HEK293 (cell line): Measurements from ENCODE around the gene IL4R.

Source experiments
- CTCF ChIA-PET: fragments of 350-600 bp; formaldehyde crosslinking; extraction: SDS; loops from one replicate; lab custom pipeline; 2021; ENCODE audit warnings: antibody characterized with exemption; lab: Yijun Ruan, JAX
- POLR2A ChIA-PET: fragments of 300-600 bp; formaldehyde crosslinking; extraction: SDS; loops from one replicate; lab custom pipeline; 2020; ENCODE audit warnings: antibody characterized with exemption, inconsistent platforms; lab: Yijun Ruan, JAX
- H3K27ac ChIP-seq: fragments of 200-500 bp; sonication (Bioruptor generic); 2 replicates; pipeline ENCODE4 v1.5.1; 2014; ENCODE audit warnings: low read depth, low read length, control low read depth, inconsistent platforms; ENCODE audit errors: extremely low read depth
- H3K36me3 ChIP-seq, 2 experiments: fragments of 200-500 bp in 1 of 2; sonication (Bioruptor generic) in 1 of 2; 1 replicate in 1 of 2; 2 replicates in 1 of 2; pipeline ENCODE4 v1.5.1; 2014 to 2017; ENCODE audit warnings: inconsistent platforms in 2 of 2, low read length in 2 of 2; ENCODE audit not compliant: control insufficient read depth in 2 of 2, insufficient read depth in 1 of 2
- H3K4me1 ChIP-seq: fragments of 200-500 bp; sonication (Bioruptor generic); 2 replicates; pipeline ENCODE4 v1.5.1; 2014; ENCODE audit warnings: mild to moderate bottlenecking, low read length, inconsistent platforms; ENCODE audit not compliant: control insufficient read depth, insufficient read depth
- H3K4me3 ChIP-seq: 2 replicates; pipeline ENCODE4 v1.5.1; 2011; ENCODE audit warnings: low read depth, mild to moderate bottlenecking, control low read depth, low read length, moderate library complexity
- H3K9me3 ChIP-seq: fragments of 200-500 bp; sonication (Bioruptor generic); 2 replicates; pipeline ENCODE4 v1.5.1; 2014; ENCODE audit warnings: low read depth, low read length, inconsistent platforms; ENCODE audit not compliant: control insufficient read depth, insufficient read depth
- BCL11B ChIP-seq: fragments of 450-650 bp; formaldehyde crosslinking; IDR thresholded peaks from 2 replicates; pipeline ENCODE4 v1.5.1; 2016; ENCODE audit warnings: low read depth, missing biosample characterization, missing genetic modification characterization
- KLF1 ChIP-seq: fragments of 450-650 bp; formaldehyde crosslinking; IDR thresholded peaks from 2 replicates; pipeline ENCODE4 v1.5.1; 2016; ENCODE audit warnings: missing biosample characterization, missing genetic modification characterization
- KLF9 ChIP-seq: fragments of 450-650 bp; formaldehyde crosslinking; IDR thresholded peaks from 2 replicates; pipeline ENCODE4 v1.5.1; 2016; ENCODE audit warnings: missing biosample characterization, missing genetic modification characterization, low read depth
- SP7 ChIP-seq: fragments of 450-650 bp; formaldehyde crosslinking; IDR thresholded peaks from 2 replicates; pipeline ENCODE4 v1.5.1; 2016; ENCODE audit warnings: missing biosample characterization, missing genetic modification characterization
- ZBTB21 ChIP-seq: fragments of 450-650 bp; formaldehyde crosslinking; IDR thresholded peaks from 2 replicates; pipeline ENCODE4 v1.5.1; 2017; ENCODE audit warnings: missing biosample characterization, missing genetic modification characterization
- ZBTB8A ChIP-seq: fragments of 450-650 bp; formaldehyde crosslinking; IDR thresholded peaks from 2 replicates; pipeline ENCODE4 v1.5.1; 2016; ENCODE audit warnings: missing biosample characterization, missing genetic modification characterization
- ZNF138 ChIP-seq: fragments of 450-650 bp; formaldehyde crosslinking; IDR thresholded peaks from 2 replicates; pipeline ENCODE4 v1.5.1; 2016; ENCODE audit warnings: missing biosample characterization, missing genetic modification characterization, borderline replicate concordance
- ZNF140 ChIP-seq: fragments of 450-650 bp; formaldehyde crosslinking; IDR thresholded peaks from 2 replicates; pipeline ENCODE4 v1.5.1; 2016; ENCODE audit warnings: missing biosample characterization, missing genetic modification characterization
- ZNF155 ChIP-seq: fragments of 450-650 bp; formaldehyde crosslinking; IDR thresholded peaks from 2 replicates; pipeline ENCODE4 v1.5.1; 2016; ENCODE audit warnings: missing biosample characterization, missing genetic modification characterization
- ZNF157 ChIP-seq: fragments of 450-650 bp; formaldehyde crosslinking; IDR thresholded peaks from 2 replicates; pipeline ENCODE4 v1.5.1; 2016; ENCODE audit warnings: missing biosample characterization, missing genetic modification characterization
- ZNF19 ChIP-seq: fragments of 450-650 bp; formaldehyde crosslinking; IDR thresholded peaks from 2 replicates; pipeline ENCODE4; 2016; ENCODE audit warnings: missing biosample characterization, missing genetic modification characterization, low read depth
- ZNF202 ChIP-seq: fragments of 450-650 bp; formaldehyde crosslinking; IDR thresholded peaks from 2 replicates; pipeline ENCODE4 v1.5.1; 2016; ENCODE audit warnings: missing biosample characterization, missing genetic modification characterization, borderline replicate concordance
- ZNF341 ChIP-seq: fragments of 450-650 bp; formaldehyde crosslinking; IDR thresholded peaks from 2 replicates; pipeline ENCODE4; 2016; ENCODE audit warnings: low read depth, missing biosample characterization, missing genetic modification characterization
- ZNF354C ChIP-seq: fragments of 450-650 bp; formaldehyde crosslinking; IDR thresholded peaks from 2 replicates; pipeline ENCODE4 v1.5.1; 2016; ENCODE audit warnings: missing biosample characterization, missing genetic modification characterization, low read depth, borderline replicate concordance
- ZNF394 ChIP-seq: fragments of 450-650 bp; formaldehyde crosslinking; IDR thresholded peaks from 2 replicates; pipeline ENCODE4 v1.5.1; 2016; ENCODE audit warnings: missing biosample characterization, missing genetic modification characterization, mild to moderate bottlenecking, moderate library complexity, borderline replicate concordance
- ZNF426 ChIP-seq: fragments of 450-650 bp; formaldehyde crosslinking; IDR thresholded peaks from 2 replicates; pipeline ENCODE4 v1.5.1; 2017; ENCODE audit warnings: missing biosample characterization, missing genetic modification characterization, mild to moderate bottlenecking, inconsistent platforms, moderate library complexity
- ZNF433 ChIP-seq: fragments of 450-650 bp; formaldehyde crosslinking; IDR thresholded peaks from 2 replicates; pipeline ENCODE4 v1.5.1; 2016; ENCODE audit warnings: missing biosample characterization, missing genetic modification characterization, low read depth
- ZNF555 ChIP-seq: fragments of 450-650 bp; formaldehyde crosslinking; conservative IDR thresholded peaks from 2 replicates; pipeline ENCODE4 v1.5.1; 2017; ENCODE audit warnings: missing biosample characterization, mild to moderate bottlenecking, missing genetic modification characterization, inconsistent platforms
- ZNF558 ChIP-seq: fragments of 450-650 bp; formaldehyde crosslinking; IDR thresholded peaks from 2 replicates; pipeline ENCODE4 v1.5.1; 2016; ENCODE audit warnings: missing biosample characterization, missing genetic modification characterization
- ZNF600 ChIP-seq: fragments of 450-650 bp; formaldehyde crosslinking; IDR thresholded peaks from 2 replicates; pipeline ENCODE4 v1.5.1; 2016; ENCODE audit warnings: missing biosample characterization, missing genetic modification characterization
- ZNF621 ChIP-seq: fragments of 450-650 bp; formaldehyde crosslinking; IDR thresholded peaks from 2 replicates; pipeline ENCODE4 v1.5.1; 2017; ENCODE audit warnings: missing biosample characterization, missing genetic modification characterization
- ZNF623 ChIP-seq: fragments of 450-650 bp; formaldehyde crosslinking; IDR thresholded peaks from 2 replicates; pipeline ENCODE4 v1.5.1; 2016; ENCODE audit warnings: missing biosample characterization, missing genetic modification characterization
- ZNF654 ChIP-seq: fragments of 450-650 bp; formaldehyde crosslinking; IDR thresholded peaks from 2 replicates; pipeline ENCODE4 v1.5.1; 2016; ENCODE audit warnings: low read depth, missing biosample characterization, missing genetic modification characterization
- ZNF707 ChIP-seq: fragments of 450-650 bp; formaldehyde crosslinking; IDR thresholded peaks from 2 replicates; pipeline ENCODE4 v1.5.1; 2016; ENCODE audit warnings: missing biosample characterization, missing genetic modification characterization
- ZSCAN30 ChIP-seq: fragments of 450-650 bp; IDR thresholded peaks from 2 replicates; pipeline ENCODE4 v1.5.1; 2018; ENCODE audit warnings: missing biosample characterization, mild to moderate bottlenecking, missing genetic modification characterization, moderate library complexity
- TF ChIP-seq, protein P1 (sequence below): fragments of 450-650 bp; formaldehyde crosslinking; IDR thresholded peaks from 2 replicates; pipeline ENCODE4 v1.5.1; 2016; ENCODE audit warnings: missing biosample characterization, missing genetic modification characterization

IL4R gene

DNA sequence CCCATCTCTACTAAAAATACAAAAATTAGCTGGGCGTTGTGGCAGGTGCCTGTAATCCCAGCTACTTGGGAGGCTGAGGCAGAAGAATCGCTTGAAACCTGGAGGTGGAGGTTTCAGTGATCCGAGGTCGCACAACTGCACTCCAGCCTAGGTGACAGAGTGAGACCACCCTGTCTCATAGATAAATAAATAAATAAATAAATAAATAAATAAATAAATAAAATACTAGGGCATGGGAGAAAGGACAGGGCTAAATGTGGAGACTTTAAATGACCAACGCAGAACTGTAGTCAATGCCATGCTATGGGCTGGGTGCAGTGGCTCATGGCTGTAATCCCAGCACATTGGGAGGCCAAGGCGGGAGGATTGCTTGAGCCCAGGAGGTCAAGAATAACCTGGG is 25.5 kb upstream of the IL4R start (continued):
- TF ChIP-seq ZNF140 (tag by site-specific recombination) (peak; percentile 67; the same call in 1 of the 2 replicates), ZNF654 (tag by site-specific recombination) (0 out of 2 replicates have a peak, but pooled peaks have one; percentile 9), ZNF558 (tag by site-specific recombination) (peak; percentile 57; the same call in 1 of the 2 replicates), ZNF202 (0 out of 2 replicates have a peak, but pooled peaks have one; percentile 60), ZNF138 (tag by site-specific recombination) (0 out of 2 replicates have a peak, but pooled peaks have one; percentile 26), ZNF555 (tag by site-specific recombination) (peak; percentile 73), ZNF433 (tag by site-specific recombination) (peak; percentile 64; the same call in 1 of the 2 replicates), ZNF354C (tag by site-specific recombination) (0 out of 2 replicates have a peak, but pooled peaks have one; percentile 81), ZNF426 (peak; percentile 71), ZNF623 (tag by site-specific recombination) (peak; percentile 52), ZBTB8A (tag by site-specific recombination) (peak; percentile 46), ZNF394 (tag by site-specific recombination) (peak; percentile 90)

DNA sequence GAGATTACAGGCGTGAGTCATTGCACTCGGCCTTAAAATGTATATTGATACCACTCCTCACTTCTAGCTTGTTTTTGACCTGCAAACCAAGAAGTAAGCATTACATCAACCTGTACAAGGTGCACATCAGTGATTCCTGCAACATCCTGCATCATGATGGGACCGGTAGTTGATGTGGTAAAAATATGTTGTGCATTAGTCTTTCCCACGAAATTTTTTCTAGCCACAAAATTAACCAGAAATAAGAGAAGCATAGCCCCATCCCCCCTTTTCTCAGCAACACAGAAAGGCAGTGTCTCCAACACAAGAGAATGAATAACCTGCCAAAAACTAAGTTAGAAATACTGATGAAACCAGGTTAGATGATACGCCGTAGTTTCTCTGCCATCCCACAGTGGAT is 24.1 kb upstream of the IL4R start:
- no peaks in the 10 kb centered on the region for H3K36me3 ChIP-seq
- no peak overlapping the region for H3K4me3 ChIP-seq
- no peaks in the 10 kb centered on the region for H3K4me1 ChIP-seq
- H3K9me3 ChIP-seq = no peaks in the 10 kb centered on the region
- TF ChIP-seq ZNF621 (tag by site-specific recombination) (no peak), ZBTB21 (no peak), KLF9 (tag by site-specific recombination) (no peak), ZNF707 (tag by site-specific recombination) (no peak), ZNF600 (tag by site-specific recombination) (no peak), ZSCAN30 (tag by site-specific recombination) (no peak), ZNF155 (tag by site-specific recombination) (no peak), ZNF157 (no peak), ZNF341 (no peak), BCL11B (no peak), ZNF19 (tag by site-specific recombination) (no peak), SP7 (tag by site-specific recombination) (no peak), KLF1 (tag by site-specific recombination) (no peak)
- TF ChIP-seq, protein P1, sequence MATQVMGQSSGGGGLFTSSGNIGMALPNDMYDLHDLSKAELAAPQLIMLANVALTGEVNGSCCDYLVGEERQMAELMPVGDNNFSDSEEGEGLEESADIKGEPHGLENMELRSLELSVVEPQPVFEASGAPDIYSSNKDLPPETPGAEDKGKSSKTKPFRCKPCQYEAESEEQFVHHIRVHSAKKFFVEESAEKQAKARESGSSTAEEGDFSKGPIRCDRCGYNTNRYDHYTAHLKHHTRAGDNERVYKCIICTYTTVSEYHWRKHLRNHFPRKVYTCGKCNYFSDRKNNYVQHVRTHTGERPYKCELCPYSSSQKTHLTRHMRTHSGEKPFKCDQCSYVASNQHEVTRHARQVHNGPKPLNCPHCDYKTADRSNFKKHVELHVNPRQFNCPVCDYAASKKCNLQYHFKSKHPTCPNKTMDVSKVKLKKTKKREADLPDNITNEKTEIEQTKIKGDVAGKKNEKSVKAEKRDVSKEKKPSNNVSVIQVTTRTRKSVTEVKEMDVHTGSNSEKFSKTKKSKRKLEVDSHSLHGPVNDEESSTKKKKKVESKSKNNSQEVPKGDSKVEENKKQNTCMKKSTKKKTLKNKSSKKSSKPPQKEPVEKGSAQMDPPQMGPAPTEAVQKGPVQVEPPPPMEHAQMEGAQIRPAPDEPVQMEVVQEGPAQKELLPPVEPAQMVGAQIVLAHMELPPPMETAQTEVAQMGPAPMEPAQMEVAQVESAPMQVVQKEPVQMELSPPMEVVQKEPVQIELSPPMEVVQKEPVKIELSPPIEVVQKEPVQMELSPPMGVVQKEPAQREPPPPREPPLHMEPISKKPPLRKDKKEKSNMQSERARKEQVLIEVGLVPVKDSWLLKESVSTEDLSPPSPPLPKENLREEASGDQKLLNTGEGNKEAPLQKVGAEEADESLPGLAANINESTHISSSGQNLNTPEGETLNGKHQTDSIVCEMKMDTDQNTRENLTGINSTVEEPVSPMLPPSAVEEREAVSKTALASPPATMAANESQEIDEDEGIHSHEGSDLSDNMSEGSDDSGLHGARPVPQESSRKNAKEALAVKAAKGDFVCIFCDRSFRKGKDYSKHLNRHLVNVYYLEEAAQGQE = no peak
- CTCF ChIA-PET = no interaction called here
- H3K27ac ChIP-seq = no peak overlapping the region
- POLR2A ChIA-PET = no interaction called here
